Measurements from ENCODE around the gene RMRP. TPM values are rescaled to one million over a fixed set of nuclear protein-coding genes. Genes with fewer than 3 reads are reported as not detected.
"Not testable (repeated sequence)": the region's sequence is repeated elsewhere in the genome, so short reads cannot be mapped to it uniquely, and the experiment has no call there.

Gene RMRP
- total and polyA plus RNA-seq, 5 donors from 2014 or later, result 6,542 TPM; not detected in 4

DNA sequence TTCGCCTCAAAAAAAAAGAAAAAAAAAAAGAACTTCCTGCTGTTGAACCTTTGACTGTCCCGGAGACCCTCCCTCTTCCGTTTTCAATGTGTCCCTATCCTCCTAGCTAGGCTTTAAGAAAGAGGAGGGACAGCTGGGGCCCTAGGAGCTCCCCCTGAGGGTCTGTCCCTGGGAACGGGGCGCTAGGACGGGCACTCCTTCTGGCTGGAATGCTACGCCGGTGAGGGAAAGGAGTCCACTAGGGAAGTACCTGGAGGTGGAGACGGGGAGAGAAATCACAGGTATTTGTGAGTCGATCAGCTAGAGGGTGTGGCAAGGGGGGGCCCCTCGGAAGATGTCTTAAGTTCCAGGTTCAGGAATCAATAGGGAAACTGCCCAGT lies 11.7 kb downstream of the RMRP start:
- Mint-ChIP-seq H3K4me1 (peaks cover 4 to 67% (median 43%) of the 10 kb centered on the region in 4 donors), H3K27ac (peak overlapping the region; percentile 95 to 98 (median 98)), H3K4me3 (peak overlapping the region; percentile 96 to 100 (median 97)), H3K9me3 (peaks cover 0 to 2% (median 0%) of the 10 kb centered on the region in 7 donors), H3K27me3 (peaks cover 12% of the 10 kb centered on the region), H3K36me3 (peaks cover 5% of the 10 kb centered on the region)
- Histone ChIP-seq H3K4me1 (ENCODE audit: control insufficient read depth, insufficient read depth, low read length, poor library complexity, severe bottlenecking) (peaks cover 59% of the 10 kb centered on the region), H3K36me3 (ENCODE audit: control insufficient read depth, insufficient read depth, low read length) (peaks cover 5% of the 10 kb centered on the region), H3K9me3 (ENCODE audit: control insufficient read depth in 2 of 2, low read length in 2 of 2) (no peaks in the 10 kb centered on the region), H3K27me3 (ENCODE audit: control insufficient read depth, insufficient read depth, low read length) (no peaks in the 10 kb centered on the region), H3K27ac (ENCODE audit: insufficient read depth, low read length, poor library complexity, severe bottlenecking) (peak overlapping the region; percentile 93), H3K4me3 (ENCODE audit: low read depth, low read length) (peak overlapping the region; percentile 90)
- DNase-seq (peak in 1 of 3 donors; percentile 62), ATAC-seq (ENCODE audit: low read depth in 2 of 2) (no peak)

DNA sequence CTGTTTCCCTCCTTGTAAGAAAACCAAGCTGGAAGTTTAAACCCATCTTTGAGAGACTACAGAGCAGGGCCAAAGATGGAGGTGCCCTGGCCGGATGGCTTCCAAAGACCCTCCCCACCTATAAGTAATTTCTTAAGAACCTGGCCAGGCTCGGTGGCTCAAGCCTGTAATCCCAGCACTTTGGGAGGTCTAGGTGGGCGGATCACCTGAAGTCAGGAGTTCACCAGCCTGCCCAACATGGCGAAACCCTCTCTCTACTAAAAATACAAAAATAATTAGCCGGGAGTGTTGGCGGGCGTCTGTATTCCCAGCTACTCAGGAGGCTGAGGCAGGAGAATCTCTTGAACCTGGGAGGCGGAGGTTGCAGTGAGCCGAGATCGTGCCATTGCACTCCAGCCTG lies 12.1 kb downstream of the RMRP start:
- DNase-seq; H3K9me3 Mint-ChIP-seq; H3K9me3 ChIP-seq (ENCODE audit: control insufficient read depth in 2 of 2, low read length in 2 of 2); H3K27me3 ChIP-seq (ENCODE audit: control insufficient read depth, insufficient read depth, low read length); H3K36me3 ChIP-seq (ENCODE audit: control insufficient read depth, insufficient read depth, low read length); ATAC-seq (ENCODE audit: low read depth in 2 of 2); H3K36me3 Mint-ChIP-seq: not testable (repeated sequence)
- peaks cover 55% of the 10 kb centered on the region for H3K4me1 ChIP-seq (ENCODE audit: control insufficient read depth, insufficient read depth, low read length, poor library complexity, severe bottlenecking)
- Mint-ChIP-seq H3K4me3 (peak overlapping the region; percentile 96 to 100 (median 97)), H3K27ac (peak overlapping the region; percentile 95 to 98 (median 98)), H3K4me1 (peaks cover 4 to 64% (median 43%) of the 10 kb centered on the region in 4 donors), H3K27me3 (peaks cover 12% of the 10 kb centered on the region)
- H3K4me3 ChIP-seq (ENCODE audit: low read depth, low read length), result peak overlapping the region; percentile 90
- H3K27ac ChIP-seq (ENCODE audit: insufficient read depth, low read length, poor library complexity, severe bottlenecking), result peak overlapping the region; percentile 93

DNA sequence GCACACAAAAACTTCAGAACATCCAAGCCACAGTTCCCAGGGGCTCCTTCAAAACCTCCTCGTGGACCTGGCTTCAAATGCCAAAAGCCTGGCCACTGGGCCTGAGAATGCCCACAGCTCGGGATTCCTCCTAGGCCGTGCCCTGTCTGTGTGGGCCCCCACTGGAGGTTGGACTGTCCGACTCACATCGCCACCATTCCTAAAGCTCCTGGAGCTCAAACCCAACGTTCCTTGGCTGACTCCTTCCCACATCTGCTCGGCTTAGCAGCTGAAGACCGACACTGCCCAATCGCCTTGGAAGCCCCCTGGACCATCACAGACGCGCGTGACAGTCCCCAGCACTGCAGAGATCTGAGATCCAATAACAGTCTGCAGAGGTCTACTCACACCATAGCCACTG lies 14.8 kb downstream of the RMRP start:
- ATAC-seq (ENCODE audit: low read depth in 2 of 2) (no peak), DNase-seq (no peak)
- H3K9me3 ChIP-seq (ENCODE audit: control insufficient read depth in 2 of 2, low read length in 2 of 2), result no peaks in the 10 kb centered on the region
- H3K4me1 ChIP-seq (ENCODE audit: control insufficient read depth, insufficient read depth, low read length, poor library complexity, severe bottlenecking), result peaks cover 37% of the 10 kb centered on the region
- H3K27me3 Mint-ChIP-seq, result peaks cover 11% of the 10 kb centered on the region
- peak overlapping the region in 2 of 3 donors; percentile 76 to 87 for H3K27ac Mint-ChIP-seq
- peaks cover 0 to 2% (median 0%) of the 10 kb centered on the region in 7 donors for H3K9me3 Mint-ChIP-seq
- no peaks in the 10 kb centered on the region for H3K27me3 ChIP-seq (ENCODE audit: control insufficient read depth, insufficient read depth, low read length)
- H3K4me3 ChIP-seq (ENCODE audit: low read depth, low read length), result no peak overlapping the region
- H3K36me3 Mint-ChIP-seq, result peaks cover 4% of the 10 kb centered on the region
- H3K4me1 Mint-ChIP-seq, result peaks cover 14 to 69% (median 44%) of the 10 kb centered on the region in 4 donors
- H3K27ac ChIP-seq (ENCODE audit: insufficient read depth, low read length, poor library complexity, severe bottlenecking), result no peak overlapping the region
- H3K4me3 Mint-ChIP-seq, result peak overlapping the region in 2 of 4 donors; percentile 13 to 41
- H3K36me3 ChIP-seq (ENCODE audit: control insufficient read depth, insufficient read depth, low read length), result peaks cover 5% of the 10 kb centered on the region

DNA sequence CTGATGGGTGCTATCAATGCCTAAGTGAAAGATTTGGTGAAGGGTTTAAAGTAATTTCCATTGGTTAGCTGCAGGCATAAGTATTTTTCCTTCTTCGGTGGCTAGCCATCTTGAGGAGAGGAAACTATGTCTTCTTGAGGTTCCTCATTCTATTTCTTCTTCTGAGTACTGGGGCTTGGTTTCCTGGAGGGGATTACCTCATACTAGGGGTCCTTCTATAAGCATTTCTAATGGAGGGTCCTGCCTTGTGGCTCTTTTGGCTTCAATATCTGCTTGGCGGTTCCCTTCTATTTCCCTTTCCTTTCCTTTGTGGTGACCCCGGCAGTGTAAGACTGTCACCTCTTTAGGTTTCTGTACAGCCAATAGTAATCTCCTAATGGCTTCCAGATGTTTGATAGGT lies 16.3 kb downstream of the RMRP start:
- ATAC-seq (ENCODE audit: low read depth in 2 of 2); H3K36me3 ChIP-seq (ENCODE audit: control insufficient read depth, insufficient read depth, low read length); H3K27me3 ChIP-seq (ENCODE audit: control insufficient read depth, insufficient read depth, low read length); H3K36me3 Mint-ChIP-seq; H3K4me3 ChIP-seq (ENCODE audit: low read depth, low read length); H3K9me3 Mint-ChIP-seq; H3K27ac ChIP-seq (ENCODE audit: insufficient read depth, low read length, poor library complexity, severe bottlenecking); DNase-seq; H3K27me3 Mint-ChIP-seq; H3K9me3 ChIP-seq (ENCODE audit: control insufficient read depth in 2 of 2, low read length in 2 of 2): not testable (repeated sequence)
- Mint-ChIP-seq H3K4me1 (peaks cover 14 to 68% (median 39%) of the 10 kb centered on the region in 4 donors), H3K4me3 (peak overlapping the region in 1 of 4 donors; percentile 15), H3K27ac (peak overlapping the region in 1 of 3 donors; percentile 38)
- H3K4me1 ChIP-seq (ENCODE audit: control insufficient read depth, insufficient read depth, low read length, poor library complexity, severe bottlenecking), result peaks cover 27% of the 10 kb centered on the region

DNA sequence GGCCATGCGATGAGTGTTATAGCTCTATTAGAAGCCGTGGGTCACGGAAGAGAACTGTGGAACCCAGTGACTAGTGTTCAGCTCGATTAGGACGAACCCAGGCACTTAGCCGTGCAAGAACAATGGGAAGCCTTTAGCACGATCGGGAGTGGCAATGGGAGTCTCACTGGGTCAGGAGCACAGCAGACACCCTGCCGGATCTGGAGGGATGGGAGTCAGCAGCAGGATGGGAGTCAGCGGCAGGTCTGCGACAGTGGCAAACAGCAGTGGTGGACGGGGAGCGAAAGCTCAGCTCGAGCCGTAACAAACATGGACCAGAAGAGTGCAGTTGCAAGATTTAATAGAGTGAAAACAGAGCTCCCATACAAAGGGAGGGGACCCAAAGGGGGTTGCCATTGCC lies 17.4 kb downstream of the RMRP start:
- H3K4me1 ChIP-seq (ENCODE audit: control insufficient read depth, insufficient read depth, low read length, poor library complexity, severe bottlenecking), result peaks cover 17% of the 10 kb centered on the region
- not testable (repeated sequence) for H3K9me3 ChIP-seq (ENCODE audit: control insufficient read depth in 2 of 2, low read length in 2 of 2); H3K9me3 Mint-ChIP-seq; H3K27me3 ChIP-seq (ENCODE audit: control insufficient read depth, insufficient read depth, low read length); ATAC-seq (ENCODE audit: low read depth in 2 of 2); DNase-seq; H3K27ac ChIP-seq (ENCODE audit: insufficient read depth, low read length, poor library complexity, severe bottlenecking); H3K36me3 ChIP-seq (ENCODE audit: control insufficient read depth, insufficient read depth, low read length); H3K27me3 Mint-ChIP-seq; H3K4me3 ChIP-seq (ENCODE audit: low read depth, low read length); H3K36me3 Mint-ChIP-seq
- peak overlapping the region in 1 of 4 donors; percentile 60 for H3K4me3 Mint-ChIP-seq
- peak overlapping the region in 1 of 3 donors; percentile 92 for H3K27ac Mint-ChIP-seq
- peaks cover 14 to 67% (median 38%) of the 10 kb centered on the region in 4 donors for H3K4me1 Mint-ChIP-seq

DNA sequence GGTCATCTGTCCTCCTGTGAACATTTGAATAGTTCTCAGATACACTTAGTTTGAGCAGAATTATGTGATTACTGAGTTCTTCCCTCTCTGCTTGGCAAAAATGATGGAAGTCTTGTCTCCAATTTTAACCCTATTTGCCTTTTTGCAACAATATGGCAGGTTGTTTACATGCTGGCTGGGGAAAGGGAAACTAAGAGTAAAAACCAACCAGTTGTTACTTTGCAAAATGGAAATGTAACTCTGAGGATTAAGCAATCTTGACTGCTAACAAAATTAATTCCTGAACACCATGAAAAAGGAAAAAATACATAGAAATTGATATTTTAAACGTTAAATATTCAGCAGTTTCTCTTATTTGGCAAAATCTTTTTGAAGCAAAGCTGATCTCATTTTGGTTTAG lies 18.2 kb downstream of the RMRP start:
- H3K4me1 Mint-ChIP-seq, result peaks cover 12 to 62% (median 37%) of the 10 kb centered on the region in 4 donors
- DNase-seq (no peak), ATAC-seq (ENCODE audit: low read depth in 2 of 2) (no peak)
- Histone ChIP-seq H3K4me3 (ENCODE audit: low read depth, low read length) (peak overlapping the region; percentile 23), H3K9me3 (ENCODE audit: control insufficient read depth in 2 of 2, low read length in 2 of 2) (no peaks in the 10 kb centered on the region), H3K27me3 (ENCODE audit: control insufficient read depth, insufficient read depth, low read length) (no peaks in the 10 kb centered on the region), H3K36me3 (ENCODE audit: control insufficient read depth, insufficient read depth, low read length) (peaks cover 5% of the 10 kb centered on the region), H3K27ac (ENCODE audit: insufficient read depth, low read length, poor library complexity, severe bottlenecking) (peak overlapping the region; percentile 55), H3K4me1 (ENCODE audit: control insufficient read depth, insufficient read depth, low read length, poor library complexity, severe bottlenecking) (peaks cover 14% of the 10 kb centered on the region)
- peak overlapping the region in 1 of 4 donors; percentile 67 for H3K4me3 Mint-ChIP-seq
- H3K9me3 Mint-ChIP-seq, result no peaks in the 10 kb centered on the region
- H3K27ac Mint-ChIP-seq, result peak overlapping the region; percentile 45 to 77 (median 63)
- peaks cover 4% of the 10 kb centered on the region for H3K36me3 Mint-ChIP-seq
- H3K27me3 Mint-ChIP-seq, result no peaks in the 10 kb centered on the region

DNA sequence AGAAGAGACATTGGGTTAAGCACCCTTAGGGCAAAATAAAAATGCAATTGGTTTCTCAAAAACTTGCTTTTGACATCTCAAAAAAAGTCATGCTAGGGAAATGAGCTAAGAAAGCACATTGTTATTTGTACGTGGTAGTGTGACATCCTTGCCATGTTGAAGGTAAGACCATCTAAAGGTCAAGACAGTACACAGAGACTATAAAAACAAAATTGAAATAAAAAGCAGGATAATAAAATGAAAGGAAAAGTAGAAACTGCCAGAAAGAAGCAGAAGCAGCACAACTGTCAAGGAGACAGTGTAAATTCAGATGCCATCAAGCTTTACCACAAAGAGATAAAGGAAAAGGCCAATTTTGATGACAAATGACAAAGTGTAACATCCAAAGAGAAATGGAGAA lies 18.6 kb downstream of the RMRP start:
- H3K27me3 ChIP-seq (ENCODE audit: control insufficient read depth, insufficient read depth, low read length); H3K9me3 Mint-ChIP-seq; H3K36me3 Mint-ChIP-seq; H3K9me3 ChIP-seq (ENCODE audit: control insufficient read depth in 2 of 2, low read length in 2 of 2); H3K36me3 ChIP-seq (ENCODE audit: control insufficient read depth, insufficient read depth, low read length); H3K27me3 Mint-ChIP-seq; H3K4me3 ChIP-seq (ENCODE audit: low read depth, low read length): not testable (repeated sequence)
- peak in 1 of 2 donors; percentile 14 for ATAC-seq (ENCODE audit: low read depth in 2 of 2)
- Mint-ChIP-seq H3K27ac (peak overlapping the region in 2 of 3 donors; percentile 75 to 77), H3K4me1 (peaks cover 10 to 60% (median 33%) of the 10 kb centered on the region in 4 donors), H3K4me3 (peak overlapping the region in 2 of 4 donors; percentile 46 to 67)
- Histone ChIP-seq H3K4me1 (ENCODE audit: control insufficient read depth, insufficient read depth, low read length, poor library complexity, severe bottlenecking) (peaks cover 11% of the 10 kb centered on the region), H3K27ac (ENCODE audit: insufficient read depth, low read length, poor library complexity, severe bottlenecking) (peak overlapping the region; percentile 55)
- peak in 1 of 3 donors; percentile 36 for DNase-seq

DNA sequence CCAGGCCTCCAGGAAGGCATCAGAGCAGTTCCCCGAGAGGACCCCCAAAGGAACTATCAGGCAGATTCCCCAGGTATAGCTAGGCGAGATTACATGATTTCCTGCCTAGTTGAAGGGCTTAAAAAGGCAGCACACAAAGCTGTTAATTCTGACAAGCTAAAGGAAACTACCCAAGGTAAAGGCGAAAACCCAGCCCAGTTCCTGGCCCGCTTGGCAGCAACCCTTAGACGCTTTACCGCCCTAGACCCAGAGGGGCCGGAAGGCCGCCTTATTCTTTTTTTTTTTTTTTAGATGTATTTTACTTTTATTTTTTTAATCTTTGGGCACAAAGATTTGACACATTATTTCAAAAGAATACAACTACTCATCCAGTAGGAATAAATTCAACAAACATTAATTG lies 19.1 kb downstream of the RMRP start:
- Histone ChIP-seq H3K4me1 (ENCODE audit: control insufficient read depth, insufficient read depth, low read length, poor library complexity, severe bottlenecking) (peaks cover 11% of the 10 kb centered on the region), H3K27ac (ENCODE audit: insufficient read depth, low read length, poor library complexity, severe bottlenecking) (peak overlapping the region; percentile 55)
- not testable (repeated sequence) for H3K4me3 ChIP-seq (ENCODE audit: low read depth, low read length); H3K27me3 ChIP-seq (ENCODE audit: control insufficient read depth, insufficient read depth, low read length); H3K36me3 Mint-ChIP-seq; H3K36me3 ChIP-seq (ENCODE audit: control insufficient read depth, insufficient read depth, low read length); H3K9me3 Mint-ChIP-seq; H3K9me3 ChIP-seq (ENCODE audit: control insufficient read depth in 2 of 2, low read length in 2 of 2); H3K27me3 Mint-ChIP-seq
- Mint-ChIP-seq H3K4me3 (peak overlapping the region in 3 of 4 donors; percentile 47 to 69 (median 64)), H3K27ac (peak overlapping the region in 1 of 3 donors; percentile 77), H3K4me1 (peaks cover 10 to 60% (median 32%) of the 10 kb centered on the region in 4 donors)
- DNase-seq (peak in 1 of 3 donors; percentile 84), ATAC-seq (ENCODE audit: low read depth in 2 of 2) (peak; percentile 57 to 69)

Data from CD4-positive, CD25-positive, alpha-beta regulatory T cell (primary cell).